Measurements from ENCODE around the gene CCT3. TPM values are rescaled to one million over a fixed set of nuclear protein-coding genes. Genes with fewer than 3 reads are reported as not detected.
"Not testable (repeated sequence)": the region's sequence is repeated elsewhere in the genome, so short reads cannot be mapped to it uniquely, and the experiment has no call there.

CCT3 gene
- total RNA-seq, 4 donors from 2014 or later, result 113 to 175 (median 137) TPM

- H3K4me3 ChIP-seq, result no peak overlapping the region
- H3K9me3 ChIP-seq, result no peaks in the 10 kb centered on the region
- TF ChIP-seq EP300 (IDR thresholded peaks at IDR 0.05) (no peak), POLR2A (IDR thresholded peaks at IDR 0.05) (no peak), CTCF (IDR thresholded peaks at IDR 0.05) (no peak)
- H3K27ac ChIP-seq, result no peak overlapping the region
- H3K36me3 ChIP-seq, result no peaks in the 10 kb centered on the region
- peaks cover 0 to 53% of the 10 kb centered on the region in 2 donors for H3K27me3 ChIP-seq
- peaks cover 0 to 11% (median 3%) of the 10 kb centered on the region in 4 donors for H3K4me1 ChIP-seq
- DNase-seq (ENCODE audit: low spot score in 2 of 2), result no peak
- 67 to 76% methylated on average over 4 of the region's 4 CpGs for WGBS, 2 donors
Measured at GRCh38 chr1:156372876-156373275, 34.8 kb upstream of the CCT3 start.

- TF ChIP-seq POLR2A (IDR thresholded peaks at IDR 0.05) (no peak), CTCF (IDR thresholded peaks at IDR 0.05) (no peak), EP300 (IDR thresholded peaks at IDR 0.05) (no peak)
- H3K36me3 ChIP-seq, result no peaks in the 10 kb centered on the region
- H3K27me3 ChIP-seq, result peaks cover 0 to 58% of the 10 kb centered on the region in 2 donors
- H3K4me1 ChIP-seq, result peaks cover 0 to 11% (median 3%) of the 10 kb centered on the region in 4 donors
- DNase-seq (ENCODE audit: low spot score in 2 of 2), result no peak
- no peak overlapping the region for H3K27ac ChIP-seq
- no peaks in the 10 kb centered on the region for H3K9me3 ChIP-seq
- H3K4me3 ChIP-seq, result no peak overlapping the region
Measured at GRCh38 chr1:156372265-156372586, 34.1 kb upstream of the CCT3 start.

GRCh38 chr1:156371553-156372264, 33.6 kb upstream of the CCT3 start:
- 25 to 30% methylated on average over 7 of the region's 7 CpGs for WGBS, 2 donors
- H3K4me1 ChIP-seq, result peaks cover 0 to 11% (median 3%) of the 10 kb centered on the region in 4 donors
- DNase-seq (ENCODE audit: low spot score in 2 of 2), result peak; percentile 37 to 56
- H3K4me3 ChIP-seq, result no peak overlapping the region
- no peaks in the 10 kb centered on the region for H3K36me3 ChIP-seq
- no peak overlapping the region for H3K27ac ChIP-seq
- no peaks in the 10 kb centered on the region for H3K9me3 ChIP-seq
- H3K27me3 ChIP-seq, result peaks cover 0 to 64% of the 10 kb centered on the region in 2 donors
- TF ChIP-seq CTCF (IDR thresholded peaks at IDR 0.05) (no peak), EP300 (IDR thresholded peaks at IDR 0.05) (no peak), POLR2A (IDR thresholded peaks at IDR 0.05) (no peak)

DNA sequence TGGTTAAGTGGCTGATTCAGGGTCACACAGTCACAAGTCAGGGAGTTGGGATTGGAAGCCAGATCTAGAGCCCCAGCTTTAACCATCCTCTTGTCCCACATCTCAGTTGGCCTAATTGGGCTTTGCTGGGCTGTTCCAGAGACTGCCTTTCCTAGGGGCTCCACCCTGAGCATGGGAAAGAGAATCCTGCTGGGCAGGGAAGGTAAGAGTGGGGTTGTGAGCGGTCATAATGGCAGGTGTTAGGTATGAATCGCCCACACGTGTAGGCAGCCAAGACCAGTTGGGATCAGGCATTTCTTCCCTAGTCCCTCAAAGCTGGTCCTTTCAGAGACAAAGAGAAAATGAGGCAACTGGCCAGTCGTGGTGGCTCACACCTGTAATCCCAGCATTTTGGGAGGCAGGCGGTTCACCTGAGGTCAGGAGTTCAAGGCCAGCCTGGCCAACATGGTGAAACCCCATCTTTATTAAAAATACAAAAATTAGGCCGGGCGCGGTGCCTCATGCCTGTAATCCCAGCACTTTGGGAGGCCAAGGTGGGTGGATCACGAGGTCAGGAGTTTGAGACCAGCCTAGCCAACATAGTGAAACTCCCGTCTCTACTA, 31.7 kb upstream of the CCT3 start:
- not testable (repeated sequence) for H3K9me3 ChIP-seq; H3K27ac ChIP-seq; DNase-seq (ENCODE audit: low spot score in 2 of 2); H3K36me3 ChIP-seq; H3K4me3 ChIP-seq
- peaks cover 0 to 82% of the 10 kb centered on the region in 2 donors for H3K27me3 ChIP-seq
- peaks cover 0 to 11% (median 3%) of the 10 kb centered on the region in 4 donors for H3K4me1 ChIP-seq
- 88 to 93% methylated on average over 10 of the region's 10 CpGs for WGBS, 2 donors

DNA sequence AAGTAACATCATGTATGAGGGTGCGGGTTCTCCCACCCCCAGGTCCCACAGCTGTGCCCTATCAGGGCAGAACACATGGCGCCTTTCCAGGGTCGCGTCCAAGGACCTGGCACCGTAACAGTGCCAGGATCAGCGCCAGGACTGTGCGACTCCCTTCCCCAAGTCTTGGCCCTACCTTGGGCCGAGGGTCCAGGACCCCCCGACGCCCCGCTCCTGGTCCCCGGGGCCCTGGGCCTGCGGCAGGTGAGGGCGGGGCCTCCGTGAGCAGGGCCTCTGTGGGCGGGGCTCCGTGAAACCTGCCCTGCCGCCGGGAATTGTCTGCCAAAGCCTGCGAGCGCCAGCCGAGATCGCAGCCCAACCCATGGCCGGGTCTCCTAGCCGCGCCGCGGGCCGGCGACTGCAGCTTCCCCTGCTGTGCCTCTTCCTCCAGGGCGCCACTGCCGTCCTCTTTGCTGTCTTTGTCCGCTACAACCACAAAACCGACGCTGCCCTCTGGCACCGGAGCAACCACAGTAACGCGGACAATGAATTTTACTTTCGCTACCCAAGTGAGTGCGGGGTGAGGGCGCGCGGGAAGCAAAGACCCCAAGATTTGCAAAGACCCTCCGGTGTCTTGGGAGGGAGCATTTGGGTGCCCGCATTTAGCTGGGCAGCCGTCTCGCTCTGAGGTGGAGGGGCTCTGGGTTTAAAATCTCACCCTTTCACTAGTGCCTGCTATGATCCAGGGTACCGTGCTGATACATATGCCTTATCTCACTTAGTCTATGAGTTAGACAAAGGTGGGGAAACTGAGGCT, 31.0 kb upstream of the CCT3 start, which contains the start of gene RHBG:
Gene RHBG (plus strand): TSS at position 323 of the 796 bp plus-strand sequence. CDS start 39 bp downstream, at position 362.
- DNase-seq (ENCODE audit: low spot score in 2 of 2), result no peak
- Histone ChIP-seq H3K27ac (no peak within 1 kb of the TSS), H3K4me1 (peaks cover 0 to 11% (median 3%) of the 10 kb centered on the region in 4 donors), H3K27me3 (peaks cover 0 to 83% of the 10 kb centered on the region in 2 donors), H3K4me3 (peak within 1 kb of the TSS in 3 of 4 donors; percentile 6 to 36 (median 28)), H3K36me3 (no peaks in the 10 kb centered on the region), H3K9me3 (no peaks in the 10 kb centered on the region)
- TF ChIP-seq POLR2A (IDR thresholded peaks at IDR 0.05), result no peak
- no peak for TF ChIP-seq CTCF (IDR thresholded peaks at IDR 0.05)
- TF ChIP-seq EP300 (IDR thresholded peaks at IDR 0.05), result no peak
- 15% methylated on average over 30 to 31 of the region's 48 CpGs for WGBS, 2 donors

Measured in tibial nerve (tissue), 4 donors.